ENCODE results near the gene ZP2. TPM values are rescaled to one million over a fixed set of nuclear protein-coding genes. Genes with fewer than 3 reads are reported as not detected.
"Not testable (repeated sequence)": the region's sequence is repeated elsewhere in the genome, so short reads cannot be mapped to it uniquely, and the experiment has no call there.

Gene ZP2
- total and polyA plus RNA-seq, 9 of the 15 experiments (the other 6 are each of a cell fraction or from before 2014, with no cell fraction given), result not detected

DNA sequence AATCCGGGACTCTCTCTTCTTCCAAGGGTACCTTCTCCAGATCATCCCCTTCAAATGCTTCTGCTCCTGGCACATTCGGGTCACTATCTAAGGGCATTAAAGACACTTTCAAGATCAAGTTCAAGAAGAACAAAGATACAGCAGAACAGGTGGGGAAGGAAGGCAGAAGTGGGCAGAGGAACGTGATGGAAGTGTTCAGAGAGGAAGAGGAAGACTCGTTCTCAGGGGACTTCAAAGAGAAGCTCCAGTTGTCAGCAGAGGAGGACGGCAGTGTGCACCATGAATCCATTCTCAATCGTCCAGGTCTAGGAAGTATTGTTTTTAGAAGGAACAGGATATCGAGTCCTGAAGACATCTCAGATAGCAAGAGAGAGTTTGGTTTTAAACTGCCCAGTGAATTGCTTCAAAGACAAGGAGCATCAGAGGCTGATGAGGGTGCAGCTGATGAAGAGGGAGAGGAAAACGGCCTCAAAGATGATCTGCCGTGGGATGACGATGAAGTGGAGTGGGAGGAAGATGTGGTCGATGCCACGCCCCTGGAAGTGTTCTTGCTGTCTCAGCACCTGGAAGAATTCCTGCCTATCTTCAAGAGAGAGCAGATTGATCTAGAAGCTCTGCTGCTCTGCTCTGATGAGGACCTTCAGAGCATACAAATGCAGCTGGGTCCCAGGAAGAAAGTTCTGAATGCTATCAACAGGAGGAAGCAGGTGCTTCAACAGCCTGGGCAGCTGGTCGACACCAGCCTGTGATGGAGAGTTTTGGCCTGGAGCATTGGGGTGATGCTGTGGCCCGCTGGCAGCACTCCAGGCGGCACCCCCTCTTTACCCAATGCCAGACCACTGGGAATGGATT, 38.9 kb upstream of the ZP2 start (continued):
- TF ChIP-seq ETV5 (CRISPR knock-in tag; IDR thresholded peaks at IDR 0.05; ENCODE audit: low read depth) (no peak), RBM15 (IDR thresholded peaks at IDR 0.05; ENCODE audit: insufficient read depth, low read length) (no peak), U2AF2 (optimal IDR thresholded peaks at IDR 0.05; ENCODE audit: low read depth, low read length) (no peak), PHF21A (IDR thresholded peaks at IDR 0.05; ENCODE audit: borderline replicate concordance, low read depth) (no peak)

DNA sequence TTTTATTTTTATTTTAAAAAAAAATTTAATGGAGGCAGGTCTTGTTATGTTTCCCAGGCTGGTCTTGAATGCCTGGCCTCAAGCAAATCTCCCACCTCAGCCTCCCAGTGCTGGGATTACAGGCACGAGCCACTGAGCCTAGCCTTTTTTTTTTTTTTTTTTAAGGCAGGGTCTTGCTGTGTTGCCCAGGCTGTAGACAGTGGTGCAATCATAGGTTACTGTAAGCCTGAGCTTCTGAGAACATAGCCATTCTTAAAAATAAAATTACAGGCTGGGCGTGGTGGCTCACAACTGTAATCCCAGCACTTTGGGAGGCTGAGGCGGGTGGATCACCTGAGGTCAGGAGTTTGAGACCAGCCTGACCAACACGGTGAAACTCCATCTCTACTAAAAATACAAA, 36.8 kb upstream of the ZP2 start:
- DNase-seq (ENCODE audit: extremely low read depth in 1 of 4, low spot score in 3 of 4); in situ Hi-C loops (cut with MboI); intact Hi-C loops (cut with micrococcal nuclease); H3K36me3 ChIP-seq (ENCODE audit: control insufficient read depth, insufficient read depth, low read length); H3K4me3 ChIP-seq; H3K4me2 ChIP-seq (ENCODE audit: insufficient read depth, low read length); CTCF ChIA-PET (ENCODE audit: low intra/inter-chr PET ratio); FAIRE-seq; ATAC-seq; H4K20me1 ChIP-seq (replicated peaks; ENCODE audit: control insufficient read depth, insufficient read depth, low read length); BruUV-seq (replicated peaks); H3K9me3 ChIP-seq (replicated peaks; ENCODE audit: control insufficient read depth, insufficient read depth, low read depth, low read length); H3K9me1 ChIP-seq (ENCODE audit: control insufficient read depth, insufficient read depth, low read length); H3K27ac ChIP-seq (ENCODE audit: extremely low read depth, low read depth, low read length); H3K79me2 ChIP-seq (ENCODE audit: control insufficient read depth, insufficient read depth, low read length); H3K9ac ChIP-seq (ENCODE audit: insufficient read depth in 1 of 2, low read depth in 2 of 2, low read length in 2 of 2); H3K4me1 ChIP-seq (replicated peaks in 1 of 2; ENCODE audit: control insufficient read depth in 2 of 2, insufficient read depth in 2 of 2, low read length in 2 of 2); H2AFZ ChIP-seq (ENCODE audit: low read depth, low read length): not testable (repeated sequence)
- POLR2A ChIA-PET, result interaction anchor here (1.0 kb wide), 1 partner anchor 8 kb away, joined by 3 read pairs; no protein-coding TSS in a partner anchor
- H3K27me3 ChIP-seq (ENCODE audit: control insufficient read depth in 2 of 2, insufficient read depth in 2 of 2, low read length in 2 of 2), result peaks cover 7 to 17% of the 10 kb centered on the region in 2 experiments
- 3% methylated on average over 4 of the region's 4 CpGs for WGBS (ENCODE audit: insufficient coverage, low coverage, missing lambda C conversion rate)
- peak; percentile 67 for TF ChIP-seq ZNF121 (CRISPR knock-in tag; conservative IDR thresholded peaks at IDR 0.05)
